ELR (cell line): ENCODE data around the gene FAM120B.
A peak's percentile ranks its signal among the peaks of the same experiment; 100 is the strongest.
"Not testable (repeated sequence)": the region's sequence is repeated elsewhere in the genome, so short reads cannot be mapped to it uniquely, and the experiment has no call there.

Source experiments
- DNase-seq: peaks from one replicate; pipeline ENCODE4 v3.0.0-alpha.2; 2015; ENCODE audit warnings: low read depth

The FAM120B gene

GRCh38 chr6:170297576-170298330, 8.8 kb upstream of the FAM120B start:
- no peak for DNase-seq

DNA sequence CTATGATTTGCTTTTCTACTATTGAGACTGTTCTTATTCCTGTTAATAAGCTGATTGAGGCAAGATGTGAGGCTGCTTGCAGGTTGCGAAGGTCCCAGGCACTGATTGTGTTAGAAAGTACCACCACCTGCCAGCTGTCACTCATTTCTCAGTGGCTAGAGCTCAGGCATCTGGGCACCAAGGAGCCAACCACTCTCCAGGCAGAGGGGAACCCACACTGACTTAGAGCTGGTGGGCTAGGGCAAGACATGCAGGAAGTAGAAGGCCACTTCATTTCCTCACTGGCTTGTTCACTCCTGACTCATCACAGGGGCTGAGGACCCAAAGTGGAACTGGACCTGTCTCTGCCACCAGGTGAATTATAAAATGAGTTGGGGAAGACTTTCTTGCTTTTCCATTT, 7.9 kb upstream of the FAM120B start:
- DNase-seq = peak; percentile 27

DNA sequence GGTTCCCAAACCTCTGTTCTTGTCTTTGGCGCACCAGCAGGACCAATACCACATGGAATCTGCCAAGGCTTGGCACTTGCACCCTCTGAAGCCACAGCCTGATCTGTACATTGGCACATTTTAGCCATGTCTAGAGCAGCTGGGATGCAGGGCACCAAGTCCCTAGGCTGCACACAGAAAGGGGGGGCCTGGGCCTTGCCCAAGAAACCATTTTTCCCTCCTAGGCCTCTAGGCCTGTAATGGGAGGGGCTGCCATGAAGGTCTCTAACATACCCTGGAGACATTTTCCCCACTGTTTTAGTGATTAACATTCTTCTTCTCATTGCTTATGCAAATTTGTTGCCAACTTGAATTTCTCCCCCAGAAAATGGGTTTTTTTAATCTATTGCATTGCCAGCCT, 5.4 kb upstream of the FAM120B start:
- no peak for DNase-seq

GRCh38 chr6:170305805-170306323, 694 bp upstream of the FAM120B start:
- DNase-seq = no peak

DNA sequence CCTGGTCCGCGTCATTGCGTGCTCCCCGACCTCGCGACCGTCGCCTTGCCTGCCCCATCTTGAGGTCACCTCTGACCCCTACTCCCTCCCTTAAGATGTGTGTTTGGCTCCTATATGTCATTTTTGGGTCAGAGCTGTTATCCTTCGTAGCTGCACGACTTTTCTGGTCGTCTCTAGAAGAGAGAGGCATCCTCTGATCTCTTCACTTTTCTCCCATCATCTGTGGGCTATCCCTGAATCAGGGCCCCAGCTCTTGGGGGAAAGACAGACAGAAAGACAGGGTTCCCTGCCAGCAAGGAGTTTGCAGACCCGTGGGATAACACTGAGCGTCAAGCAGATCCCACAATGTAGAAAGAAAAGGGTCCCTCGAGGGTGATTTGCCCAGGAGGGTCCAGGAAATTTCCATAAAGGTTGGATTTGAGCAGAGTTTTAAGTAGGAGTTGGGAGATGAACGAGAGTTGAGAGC, 555 bp downstream of the FAM120B start:
- DNase-seq = no peak

DNA sequence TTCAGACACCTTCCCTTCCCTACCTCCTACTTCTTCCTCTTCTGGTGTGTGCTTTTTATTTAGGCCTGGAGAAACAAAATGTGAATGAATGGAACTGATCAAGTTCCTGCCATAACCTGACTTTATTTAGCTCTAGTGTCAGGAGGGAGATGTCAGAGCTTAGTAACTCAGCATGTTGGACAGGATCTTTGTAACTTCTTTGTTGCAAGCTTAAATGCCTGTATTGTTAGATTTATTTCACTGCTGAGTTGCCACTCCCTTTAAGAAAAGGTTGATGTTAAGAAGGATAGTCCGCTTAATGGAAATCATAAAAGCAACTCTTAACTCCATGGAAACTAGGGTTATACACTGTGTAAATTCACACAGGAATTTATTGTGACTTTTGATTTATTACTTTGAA, 2.2 kb downstream of the FAM120B start:
- no peak for DNase-seq

DNA sequence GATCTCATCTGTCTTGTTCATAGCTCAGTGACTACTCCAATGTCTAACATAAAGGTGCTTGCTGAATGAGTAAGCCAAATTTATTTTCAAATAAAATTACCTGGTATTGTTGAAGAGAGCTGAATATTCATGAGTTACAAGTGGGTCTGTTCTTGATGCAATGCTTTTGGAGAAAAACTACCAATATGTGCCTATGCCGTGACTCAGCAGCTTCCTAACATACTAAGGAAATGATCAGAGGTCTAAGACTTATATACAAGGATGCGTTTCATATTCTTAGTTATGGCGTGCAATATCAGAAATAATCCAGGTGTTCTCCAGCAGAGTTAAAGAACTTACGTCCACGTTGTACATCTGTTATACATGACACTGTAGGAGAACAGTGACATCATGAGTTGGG, 5.1 kb downstream of the FAM120B start:
- no peak for DNase-seq

DNA sequence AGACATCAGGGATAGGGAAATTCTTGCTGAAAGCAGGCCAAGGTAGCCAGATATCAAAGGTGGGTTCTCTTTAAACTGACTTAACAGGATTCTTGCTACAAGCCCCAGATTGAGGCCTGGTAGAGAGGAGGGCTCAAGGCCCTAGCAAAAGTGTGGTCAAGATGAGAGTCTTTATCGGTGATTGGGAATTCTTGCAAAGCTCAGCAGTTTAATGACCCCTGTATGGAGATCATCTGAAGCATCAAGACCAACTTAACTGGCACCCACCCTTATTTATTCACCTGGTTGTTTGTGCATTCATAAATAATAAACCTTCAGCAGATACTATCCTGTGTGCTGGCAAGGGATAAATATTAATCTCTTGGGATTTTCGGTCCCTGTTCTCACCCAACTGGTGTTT, 6.3 kb downstream of the FAM120B start:
- no peak for DNase-seq

DNA sequence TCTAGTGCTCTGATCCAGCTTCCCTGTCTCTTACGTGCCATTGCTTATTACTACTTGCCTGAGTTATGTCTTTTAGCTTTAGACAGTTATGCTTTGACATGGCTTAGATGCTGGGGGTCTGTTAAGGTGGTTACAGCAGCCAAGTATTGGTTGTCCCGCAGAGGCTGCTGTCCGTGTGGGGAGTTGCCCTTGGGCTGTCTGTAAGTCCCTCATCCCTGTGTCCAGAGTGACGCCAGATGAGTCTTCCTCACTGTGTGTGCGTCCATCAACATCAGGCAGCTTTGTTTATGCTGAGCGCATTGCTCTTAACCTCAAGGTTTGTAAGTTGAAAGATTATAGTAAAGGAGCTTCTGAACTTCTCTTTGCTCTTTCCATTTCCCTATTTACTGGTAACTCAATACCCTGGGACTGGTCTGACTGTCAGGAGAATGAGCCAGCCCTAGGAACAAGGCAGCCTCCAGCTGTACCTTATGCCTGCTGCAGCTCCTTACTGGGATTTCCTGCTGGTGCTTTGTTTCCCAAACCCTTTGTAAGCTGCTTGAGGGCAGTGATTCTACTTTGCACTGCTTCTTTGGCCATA, 7.2 kb downstream of the FAM120B start:
- DNase-seq = no peak

GRCh38 chr6:170314983-170315382, 8.4 kb downstream of the FAM120B start:
- no peak for DNase-seq

- peak; percentile 59 for DNase-seq
Observed at GRCh38 chr6:170316071-170316470, 9.5 kb downstream of the FAM120B start.

GRCh38 chr6:170317076-170317475, 10.5 kb downstream of the FAM120B start:
- no peak for DNase-seq

- DNase-seq = no peak
Observed at GRCh38 chr6:170317718-170318117, 11.2 kb downstream of the FAM120B start.

DNA sequence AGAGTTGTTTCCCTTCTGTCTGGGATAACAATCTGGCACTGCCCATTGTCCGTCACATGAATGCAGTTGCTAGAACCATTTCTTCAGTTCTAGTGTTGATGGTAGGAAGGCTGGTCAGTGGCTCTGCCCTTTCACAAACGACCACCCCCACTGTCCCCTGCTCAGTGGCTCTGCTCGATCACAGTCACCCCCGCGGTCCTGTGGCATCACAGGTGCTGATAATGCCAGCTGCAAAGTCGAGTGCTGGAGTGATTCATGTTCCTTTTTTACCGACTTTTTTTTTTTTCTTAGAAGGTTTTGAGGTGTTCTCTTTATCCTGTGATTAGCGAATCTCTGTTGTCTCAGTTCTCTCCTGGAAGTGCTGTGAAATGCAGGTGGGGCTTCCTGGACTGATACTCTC, 22.8 kb downstream of the FAM120B start:
- no peak for DNase-seq

DNA sequence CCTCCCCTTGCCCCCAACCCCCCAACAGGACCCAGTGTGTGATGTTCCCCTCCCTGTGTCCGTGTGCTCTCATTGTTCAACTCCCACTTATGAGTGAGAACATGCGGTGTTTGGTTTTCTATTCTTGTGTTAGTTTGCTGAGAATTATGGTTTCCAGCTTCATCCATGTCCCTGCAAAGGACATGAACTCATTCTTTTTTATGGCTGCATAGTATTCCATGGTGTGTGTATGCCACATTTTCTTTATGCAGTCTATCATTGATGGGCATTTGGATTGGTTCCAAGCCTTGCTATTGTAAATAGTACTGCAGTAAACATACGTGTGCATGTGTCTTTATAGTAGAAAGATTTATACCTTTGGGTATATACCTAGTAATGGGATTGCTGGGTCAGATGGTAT, 28.6 kb downstream of the FAM120B start:
- DNase-seq = not testable (repeated sequence)

DNA sequence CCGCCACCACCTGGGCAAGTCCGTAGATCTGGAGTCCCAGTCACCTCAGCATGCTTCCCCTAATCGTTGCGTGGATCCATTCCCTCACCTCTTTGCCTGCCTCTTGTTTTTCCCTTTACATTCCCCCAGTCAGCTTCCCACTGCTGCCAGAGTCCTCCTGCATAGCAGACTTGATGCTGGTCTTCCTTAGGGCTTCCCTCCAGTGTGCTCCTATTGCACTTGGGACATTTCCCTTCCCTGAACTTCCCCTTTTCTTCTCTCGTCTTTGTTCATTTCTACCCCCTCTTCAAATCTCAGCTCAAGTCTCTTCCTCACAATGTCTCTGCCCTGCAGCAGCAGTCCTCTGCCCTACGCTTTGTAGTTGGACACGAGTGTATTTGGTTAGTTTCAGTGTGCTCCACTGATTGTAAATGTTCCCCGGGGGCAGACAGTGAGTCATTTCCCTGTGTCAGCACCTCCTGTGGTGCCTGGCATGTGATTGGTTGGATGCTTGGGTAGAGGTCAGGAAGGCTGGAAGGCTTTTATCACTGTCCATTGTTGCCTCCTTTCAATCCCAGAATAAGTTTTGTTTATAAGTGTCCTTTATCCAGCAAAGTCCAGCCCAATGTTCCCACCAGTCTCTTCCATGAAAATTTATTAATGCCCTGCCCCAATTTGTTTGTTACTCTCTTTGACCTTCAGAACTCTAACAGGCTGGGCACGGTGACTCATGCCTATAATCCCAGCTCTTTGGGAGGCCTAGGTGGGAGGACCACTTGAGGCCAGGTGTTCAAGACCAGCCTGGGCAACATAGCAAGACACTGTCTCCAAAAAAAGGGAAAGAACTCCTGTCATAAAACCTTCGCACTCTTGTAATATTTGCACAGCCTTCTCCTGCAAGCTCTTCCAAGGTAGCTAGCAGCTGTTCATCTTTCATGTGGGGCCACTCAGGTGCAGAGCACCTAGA, 38.3 kb downstream of the FAM120B start:
- peak; percentile 84 for DNase-seq

GRCh38 chr6:170345662-170346061, 39.1 kb downstream of the FAM120B start:
- DNase-seq = no peak

- no peak for DNase-seq
Observed at GRCh38 chr6:170346649-170347048, 40.1 kb downstream of the FAM120B start.

- peak; percentile 3 for DNase-seq
Observed at GRCh38 chr6:170347091-170347490, 40.5 kb downstream of the FAM120B start.

DNA sequence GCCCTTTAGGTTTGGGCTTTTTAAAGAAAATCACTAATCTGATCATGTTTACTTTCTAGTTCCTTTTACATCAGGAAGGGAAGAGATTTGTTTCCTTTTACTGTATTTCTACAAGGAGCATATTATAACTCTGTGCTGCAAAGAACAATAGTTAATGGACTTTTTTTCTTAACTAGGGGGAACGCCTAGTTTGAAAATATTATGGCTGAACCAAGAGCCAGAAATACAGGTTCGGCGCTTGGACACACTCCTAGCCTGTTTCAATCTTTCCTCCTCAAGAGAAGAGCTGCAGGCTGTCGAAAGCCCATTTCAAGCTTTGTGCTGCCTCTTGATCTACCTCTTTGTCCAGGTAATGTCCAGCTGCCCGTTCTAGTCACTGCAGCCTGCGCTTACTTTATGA, 41.4 kb downstream of the FAM120B start:
- DNase-seq = no peak

DNA sequence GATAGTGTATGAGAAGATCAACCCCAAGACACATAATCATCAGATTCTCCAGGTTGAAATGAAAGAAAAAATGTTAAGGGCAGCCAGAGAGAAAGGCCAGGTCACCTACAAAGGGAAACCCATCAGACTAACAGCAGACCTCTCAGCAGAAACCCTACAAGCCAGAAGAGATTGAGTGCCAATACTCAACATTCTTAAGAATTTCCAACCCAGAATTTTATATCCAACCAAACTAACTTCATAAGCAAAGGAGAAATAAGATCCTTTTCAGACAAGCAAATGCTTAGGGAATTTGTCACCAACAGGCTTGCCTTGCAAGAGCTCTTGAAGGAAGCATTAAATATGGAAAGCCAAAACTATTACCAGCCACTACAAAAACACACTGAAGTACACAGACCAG, 44.9 kb downstream of the FAM120B start:
- DNase-seq = not testable (repeated sequence)

- not testable (repeated sequence) for DNase-seq
Observed at GRCh38 chr6:170355190-170355589, 48.6 kb downstream of the FAM120B start.
